Activated CD4-positive, alpha-beta T cell treated with anti-CD3 and anti-CD28 coated beads, Interleukin-2, amount 50 U/mL, for 1 hour (primary cell): Measurements from ENCODE around the gene MC4R.

ENCODE experiments used
- DNase-seq: peaks from one replicate; pipeline ENCODE4 v3.0.0-alpha.2; 2020

MC4R gene

DNA sequence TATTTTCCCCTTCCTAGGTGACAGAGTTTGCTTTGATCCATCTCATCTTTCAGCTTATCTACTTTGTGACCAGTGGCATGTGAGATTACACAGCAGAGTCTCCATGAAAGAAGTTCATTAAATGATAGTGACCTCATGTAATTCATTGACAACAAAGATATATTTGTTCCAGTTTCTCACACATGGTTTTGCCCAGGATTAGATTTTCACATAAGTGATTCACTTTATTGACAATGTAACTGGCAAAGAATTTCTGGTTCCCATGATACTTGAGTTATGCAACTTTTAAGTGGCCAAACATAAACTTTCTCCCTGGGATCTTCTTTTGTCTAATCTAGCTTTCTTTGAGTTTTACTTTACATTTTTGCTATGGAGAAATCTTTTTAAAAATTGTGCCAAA is 50.0 kb downstream of the MC4R start:
- DNase-seq, result no peak
